Spleen (tissue), 11 donors: ENCODE results near the gene SLC26A1. TPM values are rescaled to one million over a fixed set of nuclear protein-coding genes. Genes with fewer than 3 reads are reported as not detected.

ENCODE experiments used
- DNase-seq: peaks from one replicate; pipeline ENCODE4 v3.0.0-alpha.2; 2020
- H3K27ac ChIP-seq, 8 donors: fragments of 200-600 bp; sonication (generic) in 7 of 8; 1 replicate in 4 of 8; 2 replicates in 4 of 8; pipeline versions ENCODE4 v1.5.0 to v1.8.0; 2016 to 2021; ENCODE audit warnings: inconsistent platforms in 4 of 8, mild to moderate bottlenecking in 4 of 8, moderate library complexity in 1 of 8
- H3K27me3 ChIP-seq, 7 donors: fragments of 200-600 bp; sonication (generic) in 6 of 7; replicated peaks in 1 of 7; 1 replicate in 4 of 7; 2 replicates in 3 of 7; pipeline versions ENCODE4 v1.5.0 to v1.8.0; 2016 to 2021; ENCODE audit warnings: inconsistent platforms in 3 of 7, mild to moderate bottlenecking in 1 of 7
- H3K36me3 ChIP-seq, 6 donors: fragments of 200-600 bp; sonication (generic) in 5 of 6; 1 replicate in 4 of 6; 2 replicates in 2 of 6; pipeline versions ENCODE4 v1.5.0 to v1.8.0; 2016 to 2021; ENCODE audit warnings: inconsistent platforms in 2 of 6
- H3K4me1 ChIP-seq, 6 donors: fragments of 200-600 bp; sonication (generic) in 5 of 6; 1 replicate in 3 of 6; 2 replicates in 3 of 6; pipeline versions ENCODE4 v1.5.0 to v1.8.0; 2016 to 2021; ENCODE audit warnings: inconsistent platforms in 3 of 6
- H3K4me3 ChIP-seq, 8 donors: fragments of 200-600 bp; sonication (generic) in 7 of 8; 1 replicate in 4 of 8; 2 replicates in 4 of 8; pipeline versions ENCODE4 v1.5.0 to v1.8.0; 2016 to 2021; ENCODE audit warnings: inconsistent platforms in 4 of 8, mild to moderate bottlenecking in 4 of 8, moderate library complexity in 2 of 8
- H3K9me3 ChIP-seq, 8 donors: fragments of 200-600 bp; sonication (generic) in 7 of 8; 1 replicate in 4 of 8; 2 replicates in 4 of 8; pipeline versions ENCODE4 v1.5.0 to v1.8.0; 2016 to 2021; ENCODE audit warnings: inconsistent platforms in 4 of 8
- POLR2A ChIP-seq, 3 donors: fragments of 450-650 bp; IDR thresholded peaks; one replicate each; pipeline ENCODE4 v1.5.1; 2017; ENCODE audit warnings: antibody characterized with exemption in 3 of 3, mild to moderate bottlenecking in 1 of 3
- POLR2AphosphoS5 ChIP-seq, 3 donors: sonication (generic); formaldehyde crosslinking; IDR thresholded peaks; one replicate each; pipeline ENCODE4 v1.5.1; 2017; ENCODE audit warnings: antibody characterized with exemption in 3 of 3
- WGBS, 5 donors: extraction: QIAGEN DNeasy Blood & Tissue Kit in 3 of 5; methylation state at CpG; one replicate each; pipeline versions ENCODE4 v1.1.5 to v1.1.7; 2013 to 2018; 5-methylcytosine and 5-hydroxymethylcytosine counted together
- intact Hi-C: fragments of 100-400 bp; cut with DNase I; formaldehyde crosslinking; loops from one replicate; pipeline ENCODE4 v1.15.0; 2023; ENCODE audit warnings: low total_unique reads
- polyA plus RNA-seq, 3 donors: library from polyadenylated mRNA; stranded (reverse); fragments of 200-250 nt; gene quantifications; one replicate each; pipeline ENCODE4 v1.2.1, GENCODE V29; 2013
- total RNA-seq, 7 donors: library from RNA; depleted of rRNA in 3 of 7; stranded (reverse); fragments of >200 nt in 3 of 7; fragmentation: NEBNext Ultra II Directional in 4 of 7; extraction: Animal tissue kit (Norgen Biotek cat#: 25700) in 4 of 7; gene quantifications; one replicate each; pipeline versions ENCODE4 v1.1.0 to v1.2.1, GENCODE V29; 2016 to 2021
- TF ChIP-seq, protein P1 (sequence below), 11 experiments: fragments of 200-600 bp in 7 of 11; fragments of 450-650 bp in 4 of 11; sonication (generic) in 4 of 11; IDR thresholded peaks in 8 of 11; conservative IDR thresholded peaks in 3 of 11; 1 replicate in 7 of 11; 2 replicates in 4 of 11; pipeline versions ENCODE4 v1.4.0 to v1.8.0; 2016 to 2021; ENCODE audit warnings: antibody characterized with exemption in 11 of 11, inconsistent platforms in 4 of 11, mild to moderate bottlenecking in 1 of 11
- donor health status: healthy with polysubstance abuse.
- donor health status: DM: no; HTN: no; CAD: no; lungs with moderate emphysema.
- donor health status: DM: no; HTN: no; CAD: no.
- donor health status: Bipolar disorder and iron deficiency.
- donor health status: healthy.
- donor health status: DM: no; HTN: no; CAD: no.
- donor health status: DM: yes; HTN: yes; CAD: no.

The SLC26A1 gene
- total and polyA plus RNA-seq, 10 donors: 0.07 to 0.68 (median 0.24) TPM; not detected in 1

DNA sequence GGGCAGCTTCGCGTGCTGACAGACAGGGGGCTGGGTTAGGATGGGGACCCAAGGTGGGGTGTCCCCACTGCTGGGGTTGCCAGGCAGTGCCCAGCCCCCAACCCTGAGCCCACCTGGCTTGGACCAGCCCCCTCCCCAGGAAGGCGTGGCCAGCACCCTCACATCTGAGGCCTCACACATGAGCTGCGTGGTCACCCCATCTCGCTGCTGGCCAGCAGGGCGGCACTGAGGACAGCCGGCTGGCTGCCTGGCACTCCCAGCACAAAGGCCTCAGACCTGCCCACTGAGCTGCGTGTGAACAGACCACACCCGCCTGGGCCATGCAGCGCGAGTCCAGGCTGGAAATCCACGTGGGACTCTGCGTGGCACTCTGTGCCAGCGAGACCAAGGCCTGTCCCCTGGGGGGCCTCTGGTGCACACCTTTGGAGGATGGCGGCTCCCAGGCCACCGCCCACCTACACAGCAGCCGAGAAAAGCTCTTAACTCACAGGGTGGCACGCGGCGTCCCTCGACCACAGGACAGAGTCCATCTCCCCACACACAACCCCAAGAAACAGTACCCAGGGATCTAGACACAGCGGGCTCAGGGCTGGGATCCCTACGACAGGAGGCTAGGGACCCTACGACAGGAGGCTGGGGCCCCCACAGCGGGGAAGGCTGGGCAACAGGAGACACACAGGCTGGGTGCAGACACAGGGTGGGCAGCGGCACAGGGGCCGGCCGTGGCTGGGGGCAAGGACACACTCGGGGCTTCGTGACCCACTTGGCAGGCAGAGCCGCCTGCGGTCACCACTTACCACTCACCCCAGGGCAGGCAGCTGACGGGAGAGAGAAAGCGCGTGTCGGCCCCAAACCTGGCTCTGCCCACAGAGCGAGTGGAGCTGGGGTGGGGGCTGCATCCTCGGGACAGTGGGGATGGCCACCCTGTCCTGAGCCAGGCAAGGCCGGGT lies 29.7 kb downstream of the SLC26A1 start:
- H3K36me3 ChIP-seq: peaks cover 0 to 90% (median 63%) of the 10 kb centered on the region in 6 donors
- DNase-seq: peak; percentile 70
- intact Hi-C loops: no loop called here
- H3K27me3 ChIP-seq: peaks cover 0 to 12% (median 0%) of the 10 kb centered on the region in 7 donors
- H3K4me1 ChIP-seq: peaks cover 0 to 12% (median 10%) of the 10 kb centered on the region in 6 donors
- H3K9me3 ChIP-seq: no peaks in the 10 kb centered on the region
- H3K4me3 ChIP-seq: no peak overlapping the region
- TF ChIP-seq, protein P1, sequence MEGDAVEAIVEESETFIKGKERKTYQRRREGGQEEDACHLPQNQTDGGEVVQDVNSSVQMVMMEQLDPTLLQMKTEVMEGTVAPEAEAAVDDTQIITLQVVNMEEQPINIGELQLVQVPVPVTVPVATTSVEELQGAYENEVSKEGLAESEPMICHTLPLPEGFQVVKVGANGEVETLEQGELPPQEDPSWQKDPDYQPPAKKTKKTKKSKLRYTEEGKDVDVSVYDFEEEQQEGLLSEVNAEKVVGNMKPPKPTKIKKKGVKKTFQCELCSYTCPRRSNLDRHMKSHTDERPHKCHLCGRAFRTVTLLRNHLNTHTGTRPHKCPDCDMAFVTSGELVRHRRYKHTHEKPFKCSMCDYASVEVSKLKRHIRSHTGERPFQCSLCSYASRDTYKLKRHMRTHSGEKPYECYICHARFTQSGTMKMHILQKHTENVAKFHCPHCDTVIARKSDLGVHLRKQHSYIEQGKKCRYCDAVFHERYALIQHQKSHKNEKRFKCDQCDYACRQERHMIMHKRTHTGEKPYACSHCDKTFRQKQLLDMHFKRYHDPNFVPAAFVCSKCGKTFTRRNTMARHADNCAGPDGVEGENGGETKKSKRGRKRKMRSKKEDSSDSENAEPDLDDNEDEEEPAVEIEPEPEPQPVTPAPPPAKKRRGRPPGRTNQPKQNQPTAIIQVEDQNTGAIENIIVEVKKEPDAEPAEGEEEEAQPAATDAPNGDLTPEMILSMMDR (IDR thresholded peaks at IDR 0.05 in 8 of 11, conservative IDR thresholded peaks at IDR 0.05 in 3 of 11): no peak
- TF ChIP-seq POLR2A (IDR thresholded peaks at IDR 0.05) (no peak), POLR2AphosphoS5 (IDR thresholded peaks at IDR 0.05) (peak in 1 of 3 donors; percentile 40)
- no peak overlapping the region for H3K27ac ChIP-seq
- 92 to 96% (median 95%) methylated on average over 26 to 39 of the region's 39 CpGs for WGBS, 5 donors

DNA sequence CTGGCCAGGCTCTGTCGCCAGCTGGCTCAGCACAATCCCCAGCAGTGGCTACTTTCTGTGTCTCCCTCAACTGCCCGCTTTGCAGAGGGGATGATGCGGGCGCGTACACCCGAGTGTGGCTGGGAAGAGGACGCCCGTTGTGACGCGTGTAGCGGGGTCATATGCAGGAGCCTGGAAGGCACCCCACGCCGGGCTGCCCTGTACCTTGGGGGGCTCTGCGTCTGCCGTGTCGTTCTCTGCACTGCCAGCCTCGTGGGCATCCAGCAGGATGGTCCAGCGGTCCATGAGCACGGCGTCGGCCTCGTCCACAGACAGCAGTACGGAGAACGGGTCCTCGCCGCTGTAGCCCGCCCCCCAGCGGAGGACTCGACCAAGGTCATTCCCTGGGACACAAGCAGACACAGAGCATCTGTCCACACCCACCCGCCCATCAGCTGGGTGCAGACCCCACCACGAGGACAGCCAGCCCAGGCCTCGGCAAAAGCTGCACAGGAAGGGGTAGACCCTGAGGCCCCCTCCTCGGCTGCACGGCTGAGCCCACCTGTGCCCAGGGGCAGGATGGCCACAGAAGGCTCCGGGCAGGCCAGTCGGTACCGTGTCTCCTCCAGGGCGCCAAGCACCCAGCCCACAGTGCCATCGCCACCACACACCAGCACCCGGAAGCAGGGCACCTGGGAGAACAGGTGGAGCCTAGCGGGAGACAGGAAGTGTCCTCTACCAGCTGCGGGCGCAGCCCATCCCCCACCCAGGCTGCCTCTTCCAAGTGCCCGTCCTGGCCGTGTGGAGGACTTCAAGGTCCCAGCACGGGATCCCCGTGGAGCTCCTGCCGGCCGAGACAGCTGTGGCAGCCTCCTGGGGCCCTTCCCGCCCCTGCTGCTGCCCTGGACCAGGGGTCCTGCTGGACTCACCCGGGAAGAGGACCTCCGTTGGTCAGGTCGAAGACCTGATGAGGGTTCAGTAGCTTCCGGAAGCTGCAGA lies 30.7 kb downstream of the SLC26A1 start:
- H3K27me3 ChIP-seq: peaks cover 0 to 2% (median 0%) of the 10 kb centered on the region in 7 donors
- no peak overlapping the region for H3K27ac ChIP-seq
- H3K4me3 ChIP-seq: no peak overlapping the region
- H3K9me3 ChIP-seq: no peaks in the 10 kb centered on the region
- peak; percentile 75 for DNase-seq
- intact Hi-C loops: no loop called here
- peaks cover 0 to 2% (median under 1%) of the 10 kb centered on the region in 6 donors for H3K4me1 ChIP-seq
- 91 to 95% (median 93%) methylated on average over 28 to 54 of the region's 54 CpGs for WGBS, 5 donors
- H3K36me3 ChIP-seq: peaks cover 0 to 99% (median 73%) of the 10 kb centered on the region in 6 donors
- TF ChIP-seq POLR2A (IDR thresholded peaks at IDR 0.05): no peak
- TF ChIP-seq, protein P1 (IDR thresholded peaks at IDR 0.05 in 8 of 11, conservative IDR thresholded peaks at IDR 0.05 in 3 of 11): no peak
- TF ChIP-seq POLR2AphosphoS5 (IDR thresholded peaks at IDR 0.05): peak in 2 of 3 donors; percentile 13 to 14

DNA sequence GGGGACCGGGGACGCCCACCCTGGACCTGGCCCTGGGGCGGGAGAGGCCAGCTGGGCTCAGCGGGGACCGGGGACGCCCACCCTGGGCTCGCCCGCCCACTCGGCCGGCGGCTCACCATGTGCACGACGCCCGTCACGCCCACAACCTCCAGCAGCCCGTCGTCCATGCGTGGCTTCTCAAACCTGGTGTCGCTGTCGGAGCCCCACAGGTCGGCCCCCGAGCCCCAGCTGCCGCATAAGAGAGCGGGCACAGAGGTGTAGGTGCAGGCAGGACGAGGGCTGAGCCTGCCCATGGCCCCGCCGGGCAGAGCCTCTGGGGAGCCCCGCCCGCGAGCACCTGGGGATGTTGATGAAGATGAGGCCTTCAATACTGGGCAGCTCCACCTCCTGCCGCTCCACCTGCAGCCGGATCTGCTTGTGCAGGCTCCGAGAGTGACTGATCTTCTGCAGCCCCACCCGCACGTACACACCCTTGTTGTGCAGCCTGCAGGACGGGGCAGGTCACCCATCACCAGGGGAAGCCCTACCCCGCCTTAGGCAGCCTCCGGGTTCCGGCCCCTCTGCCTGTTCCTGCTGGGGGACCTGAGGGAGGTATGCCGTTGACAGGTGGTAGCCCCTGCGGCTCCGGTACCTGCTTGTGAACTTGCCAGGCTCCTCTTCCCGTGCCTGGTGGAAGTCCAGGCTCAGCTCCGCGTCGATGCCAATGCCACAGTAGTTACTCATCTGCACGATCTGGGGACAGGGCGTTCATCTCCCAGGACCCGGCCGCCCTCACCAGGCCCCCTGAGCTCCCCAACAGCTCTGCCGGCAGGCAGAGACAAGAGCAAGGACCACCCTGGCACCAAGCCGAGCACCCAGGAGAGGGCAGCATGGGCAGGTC lies 31.6 kb downstream of the SLC26A1 start:
- H3K27me3 ChIP-seq: no peaks in the 10 kb centered on the region
- H3K9me3 ChIP-seq: no peaks in the 10 kb centered on the region
- H3K36me3 ChIP-seq: peaks cover 0 to 99% (median 69%) of the 10 kb centered on the region in 6 donors
- TF ChIP-seq, protein P1 (IDR thresholded peaks at IDR 0.05 in 8 of 11, conservative IDR thresholded peaks at IDR 0.05 in 3 of 11): no peak
- peak in 2 of 3 donors; percentile 4 to 40 for TF ChIP-seq POLR2AphosphoS5 (IDR thresholded peaks at IDR 0.05)
- H3K4me3 ChIP-seq: no peak overlapping the region
- H3K4me1 ChIP-seq: no peaks in the 10 kb centered on the region
- WGBS, 5 donors: 92 to 100% (median 95%) methylated on average over 2 to 52 of the region's 52 CpGs
- peak; percentile 77 for DNase-seq
- intact Hi-C loops: no loop called here
- H3K27ac ChIP-seq: no peak overlapping the region
